ENCODE measurements around the gene KCNMB4.

DNA sequence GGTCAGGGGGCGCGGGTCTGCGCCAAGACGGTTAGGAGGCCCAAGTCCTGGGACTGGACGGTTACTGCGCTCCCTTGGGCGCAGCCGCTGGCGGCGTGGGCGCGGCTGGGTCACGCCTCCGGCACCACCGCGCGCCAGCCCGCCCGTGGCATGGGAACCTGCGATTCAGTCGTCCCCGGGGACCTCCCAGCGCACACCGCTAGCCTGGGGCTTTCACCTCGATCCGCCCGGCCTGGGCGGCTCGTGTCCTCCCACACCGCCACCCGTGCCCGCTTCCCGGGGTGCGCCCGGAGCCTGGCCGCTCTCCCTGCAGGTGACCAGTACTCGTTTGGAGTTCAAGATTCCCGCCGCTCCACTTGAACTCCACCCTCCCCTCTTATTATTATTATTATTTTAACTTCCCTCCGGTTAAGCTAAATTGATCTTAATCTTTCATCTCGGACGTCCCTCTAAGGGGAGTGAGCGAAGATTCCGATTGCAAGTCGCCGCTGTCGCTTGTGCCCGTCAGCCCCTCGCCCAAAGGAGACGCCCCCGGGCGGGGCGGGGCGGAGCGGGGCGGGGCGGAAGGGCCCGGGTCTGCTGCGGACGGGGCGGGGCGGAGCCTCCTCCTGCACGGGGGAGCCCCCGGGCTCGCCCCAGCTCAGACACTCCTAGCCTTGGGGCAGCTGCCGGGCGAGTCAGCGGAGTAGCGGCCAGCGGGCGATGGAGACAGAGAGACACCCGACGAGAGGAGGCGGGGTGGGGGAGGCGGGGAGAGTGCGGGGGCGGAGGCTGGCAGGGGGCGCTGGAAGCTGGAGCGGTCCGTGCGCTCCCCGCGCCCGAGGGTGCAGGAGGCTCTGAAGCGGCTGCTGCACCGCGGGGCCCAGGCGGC is at the start of gene KCNMB4:
- no peak for TF ChIP-seq POLR2A (IDR thresholded peaks at IDR 0.05)
- TF ChIP-seq, protein P1, sequence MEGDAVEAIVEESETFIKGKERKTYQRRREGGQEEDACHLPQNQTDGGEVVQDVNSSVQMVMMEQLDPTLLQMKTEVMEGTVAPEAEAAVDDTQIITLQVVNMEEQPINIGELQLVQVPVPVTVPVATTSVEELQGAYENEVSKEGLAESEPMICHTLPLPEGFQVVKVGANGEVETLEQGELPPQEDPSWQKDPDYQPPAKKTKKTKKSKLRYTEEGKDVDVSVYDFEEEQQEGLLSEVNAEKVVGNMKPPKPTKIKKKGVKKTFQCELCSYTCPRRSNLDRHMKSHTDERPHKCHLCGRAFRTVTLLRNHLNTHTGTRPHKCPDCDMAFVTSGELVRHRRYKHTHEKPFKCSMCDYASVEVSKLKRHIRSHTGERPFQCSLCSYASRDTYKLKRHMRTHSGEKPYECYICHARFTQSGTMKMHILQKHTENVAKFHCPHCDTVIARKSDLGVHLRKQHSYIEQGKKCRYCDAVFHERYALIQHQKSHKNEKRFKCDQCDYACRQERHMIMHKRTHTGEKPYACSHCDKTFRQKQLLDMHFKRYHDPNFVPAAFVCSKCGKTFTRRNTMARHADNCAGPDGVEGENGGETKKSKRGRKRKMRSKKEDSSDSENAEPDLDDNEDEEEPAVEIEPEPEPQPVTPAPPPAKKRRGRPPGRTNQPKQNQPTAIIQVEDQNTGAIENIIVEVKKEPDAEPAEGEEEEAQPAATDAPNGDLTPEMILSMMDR (IDR thresholded peaks at IDR 0.05): no peak
